ENCODE data around the gene IFNE.

Gene IFNE

GRCh38 chr9:21510806-21511205 lies 28.7 kb upstream of the IFNE start:
- in situ Hi-C loops (cut with MboI; ENCODE audit: low sequenced_read_pairs, unreplicated experiment), result no loop called here
- no peak for DNase-seq (ENCODE audit: low spot score)
- TF ChIP-seq, protein P1, sequence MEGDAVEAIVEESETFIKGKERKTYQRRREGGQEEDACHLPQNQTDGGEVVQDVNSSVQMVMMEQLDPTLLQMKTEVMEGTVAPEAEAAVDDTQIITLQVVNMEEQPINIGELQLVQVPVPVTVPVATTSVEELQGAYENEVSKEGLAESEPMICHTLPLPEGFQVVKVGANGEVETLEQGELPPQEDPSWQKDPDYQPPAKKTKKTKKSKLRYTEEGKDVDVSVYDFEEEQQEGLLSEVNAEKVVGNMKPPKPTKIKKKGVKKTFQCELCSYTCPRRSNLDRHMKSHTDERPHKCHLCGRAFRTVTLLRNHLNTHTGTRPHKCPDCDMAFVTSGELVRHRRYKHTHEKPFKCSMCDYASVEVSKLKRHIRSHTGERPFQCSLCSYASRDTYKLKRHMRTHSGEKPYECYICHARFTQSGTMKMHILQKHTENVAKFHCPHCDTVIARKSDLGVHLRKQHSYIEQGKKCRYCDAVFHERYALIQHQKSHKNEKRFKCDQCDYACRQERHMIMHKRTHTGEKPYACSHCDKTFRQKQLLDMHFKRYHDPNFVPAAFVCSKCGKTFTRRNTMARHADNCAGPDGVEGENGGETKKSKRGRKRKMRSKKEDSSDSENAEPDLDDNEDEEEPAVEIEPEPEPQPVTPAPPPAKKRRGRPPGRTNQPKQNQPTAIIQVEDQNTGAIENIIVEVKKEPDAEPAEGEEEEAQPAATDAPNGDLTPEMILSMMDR (IDR thresholded peaks at IDR 0.05; ENCODE audit: borderline replicate concordance, control extremely low read depth, extremely low read depth, insufficient read depth, missing control alignments), result no peak

- in situ Hi-C loops (cut with MboI; ENCODE audit: low sequenced_read_pairs, unreplicated experiment), result no loop called here
- no peak for DNase-seq (ENCODE audit: low spot score)
- TF ChIP-seq, protein P1 (IDR thresholded peaks at IDR 0.05; ENCODE audit: borderline replicate concordance, control extremely low read depth, extremely low read depth, insufficient read depth, missing control alignments), result no peak
Observed at GRCh38 chr9:21507483-21507790, 25.3 kb upstream of the IFNE start.

GRCh38 chr9:21506626-21507482 lies 24.7 kb upstream of the IFNE start:
- in situ Hi-C loops (cut with MboI; ENCODE audit: low sequenced_read_pairs, unreplicated experiment), result no loop called here
- DNase-seq (ENCODE audit: low spot score), result no peak
- TF ChIP-seq, protein P1 (IDR thresholded peaks at IDR 0.05; ENCODE audit: borderline replicate concordance, control extremely low read depth, extremely low read depth, insufficient read depth, missing control alignments), result no peak

- DNase-seq (ENCODE audit: low spot score), result no peak
- in situ Hi-C loops (cut with MboI; ENCODE audit: low sequenced_read_pairs, unreplicated experiment), result no loop called here
Observed at GRCh38 chr9:21505425-21506179, 23.5 kb upstream of the IFNE start.

DNA sequence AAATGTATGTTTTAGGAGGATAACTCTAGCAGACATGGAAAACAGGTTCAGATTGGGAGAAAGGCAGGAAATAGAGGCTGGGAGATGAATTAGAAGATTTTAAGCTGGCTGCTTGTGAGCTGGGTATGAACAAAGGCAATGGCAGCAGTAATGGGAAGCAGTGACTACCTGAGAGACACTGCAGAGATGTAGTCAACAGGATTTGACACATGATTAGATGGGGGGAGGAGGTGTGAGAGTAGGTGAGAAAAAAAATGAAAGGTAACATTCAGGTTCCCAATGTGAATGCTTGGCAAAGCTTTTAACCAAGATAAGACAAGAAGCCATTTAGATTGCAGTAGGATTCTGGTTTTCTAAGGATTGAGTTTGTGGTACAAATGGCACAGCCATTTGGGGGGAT lies 22.8 kb upstream of the IFNE start:
- no peak for DNase-seq (ENCODE audit: low spot score)
- in situ Hi-C loops (cut with MboI; ENCODE audit: low sequenced_read_pairs, unreplicated experiment), result no loop called here
- TF ChIP-seq, protein P1 (IDR thresholded peaks at IDR 0.05; ENCODE audit: borderline replicate concordance, control extremely low read depth, extremely low read depth, insufficient read depth, missing control alignments), result no peak

More at GRCh38 chr9:21505425-21506179, 23.5 kb upstream of the IFNE start:
- TF ChIP-seq, protein P1 (IDR thresholded peaks at IDR 0.05; ENCODE audit: borderline replicate concordance, control extremely low read depth, extremely low read depth, insufficient read depth, missing control alignments), result no peak

GRCh38 chr9:21504113-21504512 lies 22.0 kb upstream of the IFNE start:
- in situ Hi-C loops (cut with MboI; ENCODE audit: low sequenced_read_pairs, unreplicated experiment), result no loop called here
- DNase-seq (ENCODE audit: low spot score), result no peak
- TF ChIP-seq, protein P1 (IDR thresholded peaks at IDR 0.05; ENCODE audit: borderline replicate concordance, control extremely low read depth, extremely low read depth, insufficient read depth, missing control alignments), result no peak

Measured in GM13976 (cell line).